Loucy (cell line): ENCODE results near the gene SKIC8.

Experiments used
- H2AFZ ChIP-seq: fragments of 200-600 bp; sonication (generic); 2 replicates; pipeline ENCODE4 v1.6.0; 2016; ENCODE audit warnings: antibody characterized with exemption, mild to moderate bottlenecking, low read length, moderate library complexity
- H3F3A ChIP-seq: fragments of 200-600 bp; 2 replicates; pipeline ENCODE4 v1.6.0; 2016; ENCODE audit warnings: antibody characterized with exemption, low read depth, mild to moderate bottlenecking
- H3K27me3 ChIP-seq: fragments of 200-600 bp; sonication (generic); 2 replicates; pipeline ENCODE4 v1.6.1; 2014; ENCODE audit warnings: low read length, mild to moderate bottlenecking; ENCODE audit not compliant: insufficient read depth, poor library complexity, severe bottlenecking
- H3K36me3 ChIP-seq: fragments of 200-600 bp; sonication (generic); 2 replicates; pipeline ENCODE4 v1.6.1; 2016; ENCODE audit warnings: low read length; ENCODE audit not compliant: insufficient read depth
- H3K4me1 ChIP-seq: fragments of 200-600 bp; sonication (generic); 2 replicates; pipeline ENCODE4 v1.5.1; 2014; ENCODE audit warnings: low read length, mild to moderate bottlenecking; ENCODE audit not compliant: insufficient read depth, poor library complexity, severe bottlenecking
- H3K4me2 ChIP-seq: fragments of 200-600 bp; sonication (generic); 2 replicates; pipeline ENCODE4 v1.6.0; 2014; ENCODE audit warnings: antibody characterized with exemption, low read length, low read depth, mild to moderate bottlenecking; ENCODE audit not compliant: poor library complexity, severe bottlenecking
- H3K4me3 ChIP-seq: fragments of 200-600 bp; sonication (generic); 2 replicates; pipeline ENCODE4 v1.5.1; 2014; ENCODE audit warnings: low read length, mild to moderate bottlenecking, mixed read lengths; ENCODE audit not compliant: poor library complexity, severe bottlenecking
- H3K79me2 ChIP-seq: fragments of 200-600 bp; sonication (generic); 2 replicates; pipeline ENCODE4 v1.6.1; 2014; ENCODE audit warnings: low read length; ENCODE audit not compliant: insufficient read depth
- H3K9ac ChIP-seq: fragments of 200-600 bp; sonication (generic); 2 replicates; pipeline ENCODE4 v1.6.0; 2014; ENCODE audit warnings: mild to moderate bottlenecking, low read depth, low read length, moderate library complexity; ENCODE audit not compliant: poor library complexity, severe bottlenecking
- H3K9me2 ChIP-seq: fragments of 200-600 bp; sonication (generic); replicated peaks from 2 replicates; pipeline ENCODE4 v1.6.1; 2016; ENCODE audit warnings: low read depth, low read length, mixed read lengths
- H3K9me3 ChIP-seq: fragments of 200-600 bp; sonication (generic); 2 replicates; pipeline ENCODE4 v1.6.1; 2014; ENCODE audit warnings: mild to moderate bottlenecking, antibody characterized with exemption, low read length, low read depth; ENCODE audit not compliant: insufficient read depth
- H4K20me1 ChIP-seq: fragments of 200-600 bp; sonication (generic); 2 replicates; pipeline ENCODE4 v1.6.0; 2014; ENCODE audit warnings: antibody characterized with exemption, low read length, mild to moderate bottlenecking; ENCODE audit not compliant: insufficient read depth, poor library complexity, severe bottlenecking
- EZH2phosphoT487 ChIP-seq: fragments of 200-600 bp; IDR thresholded peaks from 2 replicates; pipeline ENCODE4 v1.6.1; 2018; ENCODE audit warnings: antibody characterized with exemption, mild to moderate bottlenecking, moderate library complexity, borderline replicate concordance
- TF ChIP-seq, protein P1 (sequence below): fragments of 200-600 bp; sonication (generic); conservative IDR thresholded peaks from 2 replicates; pipeline ENCODE4 v1.5.1; 2014; ENCODE audit warnings: mild to moderate bottlenecking, antibody characterized with exemption, low read length

Gene SKIC8

DNA sequence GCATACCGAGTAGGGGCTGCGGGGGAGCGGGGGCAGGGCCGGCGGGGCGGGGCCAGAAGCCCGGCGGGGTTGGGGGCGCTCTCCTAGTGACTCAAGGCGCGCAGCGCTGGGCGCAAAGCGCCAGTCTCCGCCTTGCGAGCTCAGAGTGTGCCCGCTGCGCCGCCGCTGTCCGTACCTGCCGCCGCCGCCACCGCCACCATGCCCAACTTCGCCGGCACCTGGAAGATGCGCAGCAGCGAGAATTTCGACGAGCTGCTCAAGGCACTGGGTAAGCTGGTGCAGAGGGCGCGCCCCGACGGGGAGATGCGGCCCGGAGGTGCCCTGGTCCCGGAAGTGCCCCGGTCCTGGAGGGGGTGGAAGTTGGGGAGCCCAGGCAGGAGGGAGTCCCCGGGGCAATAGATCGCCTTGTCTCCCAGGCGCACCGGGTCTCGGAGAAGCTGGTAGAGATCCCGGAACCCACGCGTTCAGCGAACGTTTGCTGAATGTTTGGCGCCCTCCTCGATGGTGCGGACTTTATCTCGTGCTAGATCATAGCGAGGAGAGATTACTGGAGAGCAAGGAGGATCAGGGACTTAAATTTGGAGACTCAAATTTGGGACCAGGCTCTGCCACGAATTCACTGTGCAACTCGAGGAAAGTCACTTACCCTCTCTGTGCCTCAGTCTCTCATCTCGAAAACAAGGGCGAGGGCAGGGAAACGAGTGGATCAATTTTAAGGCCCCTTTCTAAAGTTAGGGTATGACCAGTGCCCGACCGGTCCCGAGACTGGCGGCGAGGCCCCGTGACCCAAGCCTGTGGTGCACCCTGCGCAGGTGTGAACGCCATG, 41.0 kb upstream of the SKIC8 start, which contains the start of gene CRABP1:
Gene CRABP1 (plus strand): TSS at position 123 of the 826 bp plus-strand sequence. CDS start 76 bp downstream, at position 199.
- Histone ChIP-seq H3K9me3 (no peaks in the 10 kb centered on the region), H4K20me1 (no peaks in the 10 kb centered on the region), H3K4me1 (no peaks in the 10 kb centered on the region), H3K36me3 (no peaks in the 10 kb centered on the region), H3K27me3 (no peaks in the 10 kb centered on the region), H3K79me2 (no peaks in the 10 kb centered on the region), H3K4me3 (no peak within 1 kb of the TSS), H3K4me2 (no peak within 1 kb of the TSS), H2AFZ (no peak within 1 kb of the TSS), H3F3A (no peaks in the 10 kb centered on the region), H3K9me2 (no peaks in the 10 kb centered on the region), H3K9ac (no peak within 1 kb of the TSS)
- TF ChIP-seq EZH2phosphoT487 = no peak
- TF ChIP-seq, protein P1, sequence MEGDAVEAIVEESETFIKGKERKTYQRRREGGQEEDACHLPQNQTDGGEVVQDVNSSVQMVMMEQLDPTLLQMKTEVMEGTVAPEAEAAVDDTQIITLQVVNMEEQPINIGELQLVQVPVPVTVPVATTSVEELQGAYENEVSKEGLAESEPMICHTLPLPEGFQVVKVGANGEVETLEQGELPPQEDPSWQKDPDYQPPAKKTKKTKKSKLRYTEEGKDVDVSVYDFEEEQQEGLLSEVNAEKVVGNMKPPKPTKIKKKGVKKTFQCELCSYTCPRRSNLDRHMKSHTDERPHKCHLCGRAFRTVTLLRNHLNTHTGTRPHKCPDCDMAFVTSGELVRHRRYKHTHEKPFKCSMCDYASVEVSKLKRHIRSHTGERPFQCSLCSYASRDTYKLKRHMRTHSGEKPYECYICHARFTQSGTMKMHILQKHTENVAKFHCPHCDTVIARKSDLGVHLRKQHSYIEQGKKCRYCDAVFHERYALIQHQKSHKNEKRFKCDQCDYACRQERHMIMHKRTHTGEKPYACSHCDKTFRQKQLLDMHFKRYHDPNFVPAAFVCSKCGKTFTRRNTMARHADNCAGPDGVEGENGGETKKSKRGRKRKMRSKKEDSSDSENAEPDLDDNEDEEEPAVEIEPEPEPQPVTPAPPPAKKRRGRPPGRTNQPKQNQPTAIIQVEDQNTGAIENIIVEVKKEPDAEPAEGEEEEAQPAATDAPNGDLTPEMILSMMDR = no peak

DNA sequence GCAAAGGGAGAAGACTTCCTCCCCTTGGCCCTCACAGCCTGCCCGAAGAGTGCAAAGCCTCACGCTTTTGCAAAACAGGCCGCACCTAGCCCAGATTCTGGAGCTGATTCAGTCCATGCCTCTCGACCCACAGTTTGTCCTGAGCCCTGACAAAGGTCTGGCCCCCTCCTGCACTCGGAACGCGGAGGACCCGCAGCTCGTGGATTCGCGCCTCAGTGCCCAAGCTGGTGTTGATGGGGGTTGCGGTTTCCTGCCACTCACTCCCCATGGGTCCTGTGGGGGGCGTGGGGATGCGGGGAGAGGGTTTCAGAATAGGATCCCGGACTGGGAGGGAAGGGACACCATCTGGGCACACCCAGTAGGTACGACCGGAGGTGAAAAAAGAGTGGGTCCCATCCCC, 40.1 kb upstream of the SKIC8 start:
- Histone ChIP-seq H3K4me2 (no peak overlapping the region), H3K79me2 (no peaks in the 10 kb centered on the region), H4K20me1 (no peaks in the 10 kb centered on the region), H3K9me3 (no peaks in the 10 kb centered on the region), H3K9ac (no peak overlapping the region), H3K36me3 (no peaks in the 10 kb centered on the region), H3K9me2 (no peaks in the 10 kb centered on the region), H3K4me3 (no peak overlapping the region), H3K4me1 (no peaks in the 10 kb centered on the region), H3F3A (no peaks in the 10 kb centered on the region), H3K27me3 (no peaks in the 10 kb centered on the region), H2AFZ (no peak overlapping the region)
- TF ChIP-seq, protein P1 = no peak
- no peak for TF ChIP-seq EZH2phosphoT487

DNA sequence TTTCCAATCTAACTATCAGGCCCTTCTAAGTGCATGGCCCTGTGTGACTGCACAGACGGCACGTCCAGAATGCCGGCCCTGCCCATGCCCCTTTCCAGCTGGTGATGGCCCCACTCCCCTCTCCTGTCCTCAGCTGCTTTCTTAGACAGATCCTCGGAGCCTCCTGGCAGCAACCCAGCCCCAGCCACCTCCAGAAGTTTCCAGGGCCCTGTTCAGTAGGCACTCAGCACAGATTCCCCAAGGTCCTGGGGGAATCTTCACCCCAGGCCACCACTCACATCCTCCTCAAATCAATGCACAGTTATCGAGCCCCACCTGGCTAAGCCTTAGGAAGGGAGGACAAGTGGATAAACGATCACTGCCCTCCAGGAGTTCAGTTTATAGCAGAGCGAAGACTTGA, 39.4 kb upstream of the SKIC8 start:
- no peak for TF ChIP-seq EZH2phosphoT487
- TF ChIP-seq, protein P1 = no peak
- Histone ChIP-seq H3K4me1 (no peaks in the 10 kb centered on the region), H4K20me1 (no peaks in the 10 kb centered on the region), H2AFZ (no peak overlapping the region), H3K27me3 (no peaks in the 10 kb centered on the region), H3K36me3 (no peaks in the 10 kb centered on the region), H3K79me2 (no peaks in the 10 kb centered on the region), H3K4me2 (no peak overlapping the region), H3F3A (no peaks in the 10 kb centered on the region), H3K9me2 (no peaks in the 10 kb centered on the region), H3K9me3 (no peaks in the 10 kb centered on the region), H3K4me3 (no peak overlapping the region), H3K9ac (no peak overlapping the region)
